ENCODE results near the gene PALS1. TPM values are rescaled to one million over a fixed set of nuclear protein-coding genes. Genes with fewer than 3 reads are reported as not detected.

PALS1 gene
- total and polyA plus RNA-seq, 2 donors (not counting 1 experiment from before 2014, with no cell fraction given), result 2.6 to 17.0 TPM

DNA sequence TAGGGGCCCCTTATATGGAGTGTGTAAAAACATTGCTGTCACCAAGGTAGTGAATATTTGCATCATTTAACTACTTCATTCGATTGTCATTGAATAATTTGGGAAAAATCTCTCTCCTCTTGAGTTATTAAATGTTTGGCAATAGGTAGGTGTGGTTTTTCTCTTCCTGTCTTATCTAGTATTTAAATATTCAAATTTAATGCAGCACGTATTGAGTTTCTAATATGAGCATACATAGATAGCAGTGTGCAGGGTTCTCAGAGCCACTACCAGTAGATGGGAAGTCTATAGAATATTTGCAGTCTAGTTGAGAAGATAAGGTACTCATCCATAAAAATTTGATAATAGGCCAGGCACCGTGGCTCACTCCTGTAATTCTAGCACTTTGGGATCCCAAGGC is 16.7 kb downstream of the PALS1 start:
- intact Hi-C loops (cut with micrococcal nuclease), result no loop called here

DNA sequence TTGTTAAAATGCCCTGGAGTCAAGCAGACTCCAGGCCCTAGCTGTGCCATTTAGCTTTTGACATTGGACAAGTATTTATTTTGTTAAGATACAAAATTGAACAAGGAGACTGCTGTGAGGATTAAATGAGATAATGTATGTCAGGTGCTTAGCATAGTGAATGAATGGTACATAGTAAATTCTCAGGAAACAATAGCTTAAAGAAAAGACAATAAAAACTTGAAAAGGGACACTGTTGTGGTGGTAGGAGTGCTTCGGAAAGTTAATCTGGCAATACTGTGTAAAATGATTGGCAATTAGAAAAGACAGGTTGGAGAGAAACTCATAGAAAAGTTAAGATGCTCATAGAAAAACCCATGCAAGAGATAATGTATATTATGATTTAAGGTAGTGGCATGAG is 19.7 kb downstream of the PALS1 start:
- Histone ChIP-seq H3K36me3 (replicated peaks in 1 of 2; ENCODE audit: control extremely low read depth in 1 of 2, control insufficient read depth in 1 of 2, extremely low read depth in 1 of 2, insufficient read depth in 2 of 2, low read length in 1 of 2) (no peaks in the 10 kb centered on the region), H3K79me2 (ENCODE audit: control insufficient read depth, insufficient read depth, low read length) (peaks cover 15% of the 10 kb centered on the region), H3K4me1 (ENCODE audit: control insufficient read depth in 2 of 2, insufficient read depth in 2 of 2, low read length in 2 of 2) (no peaks in the 10 kb centered on the region), H3K9me3 (ENCODE audit: control extremely low read depth in 1 of 3, control insufficient read depth in 2 of 3, insufficient read depth in 1 of 3, low read length in 2 of 3) (no peaks in the 10 kb centered on the region), H4K20me1 (ENCODE audit: control insufficient read depth, insufficient read depth, low read length, poor library complexity, severe bottlenecking) (peaks cover 5% of the 10 kb centered on the region), H3K9ac (ENCODE audit: low read length) (no peak overlapping the region), H3K27ac (ENCODE audit: low read length in 2 of 2) (no peak overlapping the region), H3K4me3 (ENCODE audit: control extremely low read depth in 1 of 5, extremely low read depth in 1 of 5, insufficient read depth in 1 of 5, low read depth in 2 of 5, low read length in 4 of 5) (no peak overlapping the region), H2AFZ (ENCODE audit: insufficient read depth, low read depth, low read length, poor library complexity, severe bottlenecking) (no peak overlapping the region), H3K4me2 (replicated peaks; ENCODE audit: low read depth, low read length, poor library complexity, severe bottlenecking) (no peak overlapping the region), H3K27me3 (replicated peaks in 1 of 4; ENCODE audit: control extremely low read depth in 1 of 4, control insufficient read depth in 3 of 4, insufficient read depth in 4 of 4, low read length in 3 of 4) (no peaks in the 10 kb centered on the region)
- POLR2A ChIA-PET, result no interaction called here
- H3K4me3 Mint-ChIP-seq, result no peak overlapping the region
- CTCF ChIA-PET, result interaction anchor here (1.1 kb wide), 1 partner anchor 25 kb away, joined by 3 read pairs; no protein-coding TSS in a partner anchor
- no peaks in the 10 kb centered on the region for H3K27me3 Mint-ChIP-seq
- TF ChIP-seq EZH2 (IDR thresholded peaks at IDR 0.05; ENCODE audit: borderline replicate concordance, insufficient read depth, low read depth, low read length, poor library complexity, severe bottlenecking), result no peak
- TF ChIP-seq, protein P1, sequence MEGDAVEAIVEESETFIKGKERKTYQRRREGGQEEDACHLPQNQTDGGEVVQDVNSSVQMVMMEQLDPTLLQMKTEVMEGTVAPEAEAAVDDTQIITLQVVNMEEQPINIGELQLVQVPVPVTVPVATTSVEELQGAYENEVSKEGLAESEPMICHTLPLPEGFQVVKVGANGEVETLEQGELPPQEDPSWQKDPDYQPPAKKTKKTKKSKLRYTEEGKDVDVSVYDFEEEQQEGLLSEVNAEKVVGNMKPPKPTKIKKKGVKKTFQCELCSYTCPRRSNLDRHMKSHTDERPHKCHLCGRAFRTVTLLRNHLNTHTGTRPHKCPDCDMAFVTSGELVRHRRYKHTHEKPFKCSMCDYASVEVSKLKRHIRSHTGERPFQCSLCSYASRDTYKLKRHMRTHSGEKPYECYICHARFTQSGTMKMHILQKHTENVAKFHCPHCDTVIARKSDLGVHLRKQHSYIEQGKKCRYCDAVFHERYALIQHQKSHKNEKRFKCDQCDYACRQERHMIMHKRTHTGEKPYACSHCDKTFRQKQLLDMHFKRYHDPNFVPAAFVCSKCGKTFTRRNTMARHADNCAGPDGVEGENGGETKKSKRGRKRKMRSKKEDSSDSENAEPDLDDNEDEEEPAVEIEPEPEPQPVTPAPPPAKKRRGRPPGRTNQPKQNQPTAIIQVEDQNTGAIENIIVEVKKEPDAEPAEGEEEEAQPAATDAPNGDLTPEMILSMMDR (IDR thresholded peaks at IDR 0.05), result no peak
- DNase-seq (no peak), ATAC-seq (ENCODE audit: low read depth) (no peak)
- 100% methylated on average over 1 of the region's 1 CpG for WGBS (ENCODE audit: insufficient coverage)
- H3K4me1 Mint-ChIP-seq, result no peaks in the 10 kb centered on the region
- H3K27ac Mint-ChIP-seq, result no peak overlapping the region
- no peaks in the 10 kb centered on the region for H3K9me3 Mint-ChIP-seq (ENCODE audit: insufficient read depth)
- intact Hi-C loops (cut with micrococcal nuclease), result no loop called here

More for the DNA sequence above, 16.7 kb downstream of the PALS1 start:
- H4K20me1 ChIP-seq (ENCODE audit: control insufficient read depth, insufficient read depth, low read length, poor library complexity, severe bottlenecking), result peaks cover 5% of the 10 kb centered on the region
- H3K36me3 ChIP-seq (replicated peaks in 1 of 2; ENCODE audit: control extremely low read depth in 1 of 2, control insufficient read depth in 1 of 2, extremely low read depth in 1 of 2, insufficient read depth in 2 of 2, low read length in 1 of 2), result no peaks in the 10 kb centered on the region
- no peak overlapping the region for H3K4me3 ChIP-seq (ENCODE audit: control extremely low read depth in 1 of 5, extremely low read depth in 1 of 5, insufficient read depth in 1 of 5, low read depth in 2 of 5, low read length in 4 of 5)
- no peaks in the 10 kb centered on the region for H3K9me3 ChIP-seq (ENCODE audit: control extremely low read depth in 1 of 3, control insufficient read depth in 2 of 3, insufficient read depth in 1 of 3, low read length in 2 of 3)
- H3K27me3 ChIP-seq (replicated peaks in 1 of 4; ENCODE audit: control extremely low read depth in 1 of 4, control insufficient read depth in 3 of 4, insufficient read depth in 4 of 4, low read length in 3 of 4), result no peaks in the 10 kb centered on the region
- H2AFZ ChIP-seq (ENCODE audit: insufficient read depth, low read depth, low read length, poor library complexity, severe bottlenecking), result no peak overlapping the region
- ChIA-PET POLR2A (no interaction called here), CTCF (no interaction called here)
- TF ChIP-seq, protein P1 (IDR thresholded peaks at IDR 0.05), result no peak
- no peak for TF ChIP-seq EZH2 (IDR thresholded peaks at IDR 0.05; ENCODE audit: borderline replicate concordance, insufficient read depth, low read depth, low read length, poor library complexity, severe bottlenecking)
- WGBS (ENCODE audit: insufficient coverage), result 100% methylated on average over 1 of the region's 3 CpGs
- Mint-ChIP-seq H3K9me3 (ENCODE audit: insufficient read depth) (no peaks in the 10 kb centered on the region), H3K4me1 (peaks cover 2% of the 10 kb centered on the region), H3K27me3 (no peaks in the 10 kb centered on the region), H3K27ac (no peak overlapping the region), H3K4me3 (no peak overlapping the region)
- no peak overlapping the region for H3K9ac ChIP-seq (ENCODE audit: low read length)
- H3K4me2 ChIP-seq (replicated peaks; ENCODE audit: low read depth, low read length, poor library complexity, severe bottlenecking), result no peak overlapping the region
- H3K79me2 ChIP-seq (ENCODE audit: control insufficient read depth, insufficient read depth, low read length), result peaks cover 19% of the 10 kb centered on the region
- ATAC-seq (ENCODE audit: low read depth), result no peak
- no peak overlapping the region for H3K27ac ChIP-seq (ENCODE audit: low read length in 2 of 2)
- H3K4me1 ChIP-seq (ENCODE audit: control insufficient read depth in 2 of 2, insufficient read depth in 2 of 2, low read length in 2 of 2), result no peaks in the 10 kb centered on the region
- no peak for DNase-seq
